Ecto neural progenitor cell (in vitro differentiated cells): ENCODE results near the gene BANP.
"Not testable (repeated sequence)": the region's sequence is repeated elsewhere in the genome, so short reads cannot be mapped to it uniquely, and the experiment has no call there.

Experiments
- DNase-seq: peaks from one replicate; pipeline ENCODE4 v3.0.0-alpha.2; 2018; ENCODE audit warnings: low spot score

The BANP gene

GRCh38 chr16:88030961-88031360 is 79.7 kb downstream of the BANP start:
- not testable (repeated sequence) for DNase-seq

- DNase-seq: not testable (repeated sequence)
Measured at GRCh38 chr16:88033003-88033740, 81.9 kb downstream of the BANP start.

GRCh38 chr16:88034770-88035169 is 83.5 kb downstream of the BANP start:
- DNase-seq: no peak

GRCh38 chr16:88035292-88035691 is 84.1 kb downstream of the BANP start:
- no peak for DNase-seq

- DNase-seq: not testable (repeated sequence)
Measured at GRCh38 chr16:88035884-88036639, 84.8 kb downstream of the BANP start.

- DNase-seq: not testable (repeated sequence)
Measured at GRCh38 chr16:88036640-88036996, 85.4 kb downstream of the BANP start.

GRCh38 chr16:88037359-88037758 is 86.1 kb downstream of the BANP start:
- not testable (repeated sequence) for DNase-seq

- DNase-seq: not testable (repeated sequence)
Measured at GRCh38 chr16:88037876-88038525, 86.8 kb downstream of the BANP start.

GRCh38 chr16:88038526-88038908 is 87.3 kb downstream of the BANP start:
- DNase-seq: not testable (repeated sequence)

- DNase-seq: no peak
Measured at GRCh38 chr16:88039591-88039990, 88.4 kb downstream of the BANP start.

- not testable (repeated sequence) for DNase-seq
Measured at GRCh38 chr16:88040196-88040876, 89.1 kb downstream of the BANP start.

- not testable (repeated sequence) for DNase-seq
Measured at GRCh38 chr16:88040877-88041244, 89.6 kb downstream of the BANP start.

- not testable (repeated sequence) for DNase-seq
Measured at GRCh38 chr16:88041506-88041905, 90.3 kb downstream of the BANP start.

- not testable (repeated sequence) for DNase-seq
Measured at GRCh38 chr16:88041986-88042562, 90.8 kb downstream of the BANP start.

GRCh38 chr16:88043208-88043910 is 92.1 kb downstream of the BANP start:
- DNase-seq: not testable (repeated sequence)

- not testable (repeated sequence) for DNase-seq
Measured at GRCh38 chr16:88044121-88044581, 92.9 kb downstream of the BANP start.

- DNase-seq: not testable (repeated sequence)
Measured at GRCh38 chr16:88045361-88045760, 94.1 kb downstream of the BANP start.

GRCh38 chr16:88045820-88046303 is 94.6 kb downstream of the BANP start:
- DNase-seq: no peak

GRCh38 chr16:88047462-88047861 is 96.2 kb downstream of the BANP start:
- no peak for DNase-seq

GRCh38 chr16:88048985-88049384 is 97.8 kb downstream of the BANP start:
- DNase-seq: no peak
